CD8-positive, alpha-beta memory T cell (primary cell): ENCODE results near the gene PPP1R13B. TPM values are rescaled to one million over a fixed set of nuclear protein-coding genes. Genes with fewer than 3 reads are reported as not detected.
"Not testable (repeated sequence)": the region's sequence is repeated elsewhere in the genome, so short reads cannot be mapped to it uniquely, and the experiment has no call there.

ENCODE experiments used
- CTCF ChIA-PET: fragments of 350-600 bp; sonication (Branson Sonifier 250); formaldehyde crosslinking; loops from one replicate; lab custom pipeline; 2021; ENCODE audit warnings: antibody characterized with exemption; lab: Charles Lee
- POLR2A ChIA-PET: fragments of 350-600 bp; sonication (Branson Sonifier 250); formaldehyde crosslinking; loops from one replicate; lab custom pipeline; 2021; ENCODE audit warnings: antibody characterized with exemption; lab: Charles Lee
- DNase-seq, 5 donors: peaks; one replicate each; pipeline versions ENCODE4 v3.0.0 to v3.0.0-alpha.2; 2020 to 2022; ENCODE audit warnings: mixed read lengths in 1 of 5
- H3K27ac ChIP-seq: one replicate; pipeline ENCODE4 v1.7.0; 2013; ENCODE audit warnings: low read depth, mild to moderate bottlenecking, low read length, moderate library complexity
- H3K27me3 ChIP-seq: 2 replicates; pipeline ENCODE4 v1.7.0; 2013; ENCODE audit warnings: low read length, mild to moderate bottlenecking; ENCODE audit not compliant: insufficient read depth, poor library complexity, severe bottlenecking
- H3K36me3 ChIP-seq: 2 replicates; pipeline ENCODE4 v1.7.0; 2013; ENCODE audit warnings: mild to moderate bottlenecking, low read length, moderate library complexity; ENCODE audit not compliant: insufficient read depth
- H3K4me1 ChIP-seq: 2 replicates; pipeline ENCODE4 v1.7.0; 2013; ENCODE audit warnings: mild to moderate bottlenecking, low read length, moderate library complexity; ENCODE audit not compliant: insufficient read depth
- H3K4me3 ChIP-seq: 2 replicates; pipeline ENCODE4 v1.7.0; 2013; ENCODE audit warnings: mild to moderate bottlenecking, low read length
- H3K9me3 ChIP-seq: 2 replicates; pipeline ENCODE4 v1.7.0; 2013; ENCODE audit warnings: mild to moderate bottlenecking, low read length
- H3K27ac Mint-ChIP-seq, 8 donors: one replicate each; pipeline ENCODE4 v1.8.0; 2020 to 2021; ENCODE audit warnings: mixed read lengths in 8 of 8, mild to moderate bottlenecking in 6 of 8, inconsistent platforms in 3 of 8, moderate library complexity in 3 of 8
- H3K27me3 Mint-ChIP-seq, 2 donors: one replicate each; pipeline ENCODE4 v1.8.0; 2020 to 2021; ENCODE audit warnings: mixed read lengths in 2 of 2, mild to moderate bottlenecking in 1 of 2, moderate library complexity in 1 of 2
- H3K36me3 Mint-ChIP-seq, 3 donors: one replicate each; pipeline ENCODE4 v1.8.0; 2020 to 2021; ENCODE audit warnings: mixed read lengths in 3 of 3, inconsistent platforms in 1 of 3, mild to moderate bottlenecking in 1 of 3
- H3K4me1 Mint-ChIP-seq, 3 donors: one replicate each; pipeline ENCODE4 v1.8.0; 2020 to 2021; ENCODE audit warnings: mixed read lengths in 3 of 3, inconsistent platforms in 1 of 3, mild to moderate bottlenecking in 1 of 3
- H3K4me3 Mint-ChIP-seq, 7 donors: one replicate each; pipeline ENCODE4 v1.8.0; 2020 to 2021; ENCODE audit warnings: mixed read lengths in 7 of 7, mild to moderate bottlenecking in 6 of 7, moderate library complexity in 4 of 7, inconsistent platforms in 2 of 7
- H3K9me3 Mint-ChIP-seq, 5 donors: one replicate each; pipeline ENCODE4 v1.8.0; 2020 to 2022; ENCODE audit warnings: mixed read lengths in 5 of 5, mild to moderate bottlenecking in 3 of 5, moderate library complexity in 2 of 5, inconsistent platforms in 1 of 5
- polyA plus RNA-seq: library from polyadenylated mRNA; unstranded; fragments of 300-500 nt; fragmentation: Illumina TruSeq; gene quantifications from one replicate; pipeline ENCODE4 v1.2.3, GENCODE V29; 2021
- total RNA-seq, 2 experiments: library from RNA; stranded (reverse); gene quantifications; one replicate each; pipeline ENCODE4 v1.2.3, GENCODE V29; 2021

Gene PPP1R13B
- total and polyA plus RNA-seq, 3 experiments from 2014 or later, result 10.4 to 14.4 (median 14.0) TPM

DNA sequence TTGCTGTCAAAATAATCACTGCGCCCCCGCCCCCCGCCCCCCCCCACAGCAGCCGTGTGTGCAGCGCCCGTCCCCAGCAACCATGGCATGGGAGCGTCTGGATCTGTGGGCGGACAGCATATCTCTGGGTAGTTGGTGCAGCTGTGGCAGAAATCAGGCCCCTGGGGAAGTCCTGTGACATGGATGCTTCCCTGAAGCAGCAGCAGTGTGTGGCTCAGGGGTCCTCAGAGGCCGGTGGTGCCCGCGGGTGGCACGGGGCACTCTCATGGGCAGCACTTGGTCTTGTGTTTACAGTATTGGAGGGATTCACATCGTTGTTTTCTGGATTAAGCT is 151.3 kb downstream of the PPP1R13B start:
- Histone ChIP-seq H3K36me3 (peaks cover 20% of the 10 kb centered on the region), H3K27me3 (no peaks in the 10 kb centered on the region), H3K4me3 (no peak overlapping the region), H3K27ac (no peak overlapping the region), H3K4me1 (no peaks in the 10 kb centered on the region), H3K9me3 (no peaks in the 10 kb centered on the region)
- Mint-ChIP-seq H3K4me1 (peaks cover 3 to 9% (median 3%) of the 10 kb centered on the region in 3 donors), H3K4me3 (no peak overlapping the region), H3K36me3 (peaks cover 0 to 70% (median 0%) of the 10 kb centered on the region in 3 donors), H3K9me3 (no peaks in the 10 kb centered on the region), H3K27ac (peak overlapping the region in 4 of 8 donors; percentile 38 to 63 (median 56)), H3K27me3 (no peaks in the 10 kb centered on the region)
- CTCF ChIA-PET, result no interaction called here
- DNase-seq, result no peak
- POLR2A ChIA-PET, result interaction anchor here (0.8 kb wide), 1 partner anchor 111 kb away, joined by 8 read pairs; no protein-coding TSS in a partner anchor

DNA sequence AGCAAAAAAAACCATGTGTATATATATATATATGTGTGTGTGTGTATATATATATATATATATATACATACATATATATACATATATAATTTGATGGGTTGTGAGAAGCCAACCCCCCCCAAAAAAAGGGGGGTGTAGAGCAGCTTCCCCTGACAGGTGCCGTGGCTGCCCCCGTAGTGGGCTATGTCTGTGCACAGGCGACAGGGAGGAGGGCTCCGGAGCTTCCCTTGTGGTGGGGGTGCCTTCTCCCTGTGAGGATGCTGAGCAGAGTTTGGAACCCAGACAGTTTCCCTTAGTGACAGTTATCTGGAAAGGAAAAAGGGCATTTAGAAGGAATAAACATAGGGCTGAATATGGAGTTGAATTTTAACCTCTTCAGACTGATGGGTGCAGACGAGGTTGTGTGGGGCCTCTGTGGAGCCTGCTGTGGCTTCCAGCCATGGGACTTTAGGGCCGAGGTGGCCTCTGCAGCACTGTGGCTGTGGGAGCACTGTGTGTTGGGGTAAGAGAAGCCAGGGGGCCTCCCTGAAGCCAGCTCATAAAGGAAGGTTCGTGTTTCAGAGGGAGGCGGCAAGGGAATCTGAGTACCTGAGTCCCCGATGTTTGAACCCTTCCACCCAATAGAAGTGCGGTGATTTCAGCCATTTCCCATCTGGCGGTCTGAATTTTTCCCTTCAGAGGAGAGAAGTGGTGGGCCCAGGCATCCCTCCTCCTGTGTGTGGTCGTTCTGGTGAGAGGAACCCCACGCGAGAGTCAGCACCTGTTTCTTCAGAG is 151.9 kb downstream of the PPP1R13B start:
- no peaks in the 10 kb centered on the region for H3K9me3 ChIP-seq
- CTCF ChIA-PET, result interaction anchor here (1.0 kb wide), 1 partner anchor 8 kb away, joined by 4 read pairs; no protein-coding TSS in a partner anchor
- no peaks in the 10 kb centered on the region for H3K4me1 ChIP-seq
- H3K4me3 ChIP-seq, result no peak overlapping the region
- POLR2A ChIA-PET, result interaction anchor here (0.8 kb wide), 1 partner anchor 111 kb away, joined by 8 read pairs; no protein-coding TSS in a partner anchor
- H3K27me3 Mint-ChIP-seq, result no peaks in the 10 kb centered on the region
- peaks cover 20% of the 10 kb centered on the region for H3K36me3 ChIP-seq
- no peaks in the 10 kb centered on the region for H3K27me3 ChIP-seq
- no peak for DNase-seq
- peaks cover 0 to 71% (median 0%) of the 10 kb centered on the region in 3 donors for H3K36me3 Mint-ChIP-seq
- no peak overlapping the region for H3K27ac ChIP-seq
- no peak overlapping the region for H3K4me3 Mint-ChIP-seq
- no peaks in the 10 kb centered on the region for H3K9me3 Mint-ChIP-seq
- H3K4me1 Mint-ChIP-seq, result peaks cover 3 to 9% (median 3%) of the 10 kb centered on the region in 3 donors
- H3K27ac Mint-ChIP-seq, result peak overlapping the region in 3 of 8 donors; percentile 17 to 84 (median 62)

DNA sequence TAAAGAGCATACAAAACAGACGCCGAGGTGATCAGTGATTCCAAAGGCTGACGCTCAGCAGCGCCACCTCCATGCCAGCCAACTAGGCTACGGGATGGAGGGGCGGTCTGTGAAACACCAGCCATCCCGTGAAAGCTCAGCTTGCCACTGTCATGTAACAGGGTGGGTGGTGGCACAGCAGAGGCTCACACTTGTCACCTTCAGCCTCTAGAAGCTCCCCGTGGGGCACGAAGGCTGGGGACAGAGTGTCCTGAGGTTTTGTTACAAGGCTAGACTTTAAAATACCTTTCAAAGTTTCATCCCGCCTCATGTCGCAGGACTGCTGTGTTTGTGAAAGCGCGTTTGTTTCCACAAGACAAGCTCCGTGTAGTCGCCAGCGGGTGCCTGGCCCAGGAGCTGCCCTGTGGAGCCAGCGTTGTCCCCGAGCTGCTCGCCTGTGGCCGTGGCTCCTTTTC is 152.8 kb downstream of the PPP1R13B start:
- ChIA-PET CTCF (interaction anchor here (1.0 kb wide), 1 partner anchor 9 kb away, joined by 4 read pairs; no protein-coding TSS in a partner anchor), POLR2A (interaction anchor here (0.6 to 0.7 kb wide), 4 partner anchors 18 to 108 kb away, joined by 3 to 11 read pairs (median 4); no protein-coding TSS in a partner anchor)
- Histone ChIP-seq H3K27me3 (no peaks in the 10 kb centered on the region), H3K9me3 (no peaks in the 10 kb centered on the region), H3K4me3 (no peak overlapping the region), H3K36me3 (peaks cover 20% of the 10 kb centered on the region), H3K27ac (no peak overlapping the region), H3K4me1 (no peaks in the 10 kb centered on the region)
- peaks cover 0 to 72% (median under 1%) of the 10 kb centered on the region in 3 donors for H3K36me3 Mint-ChIP-seq
- H3K27me3 Mint-ChIP-seq, result no peaks in the 10 kb centered on the region
- H3K9me3 Mint-ChIP-seq, result no peaks in the 10 kb centered on the region
- no peak for DNase-seq
- no peak overlapping the region for H3K27ac Mint-ChIP-seq
- H3K4me1 Mint-ChIP-seq, result peaks cover 4 to 9% (median 5%) of the 10 kb centered on the region in 3 donors
- no peak overlapping the region for H3K4me3 Mint-ChIP-seq

DNA sequence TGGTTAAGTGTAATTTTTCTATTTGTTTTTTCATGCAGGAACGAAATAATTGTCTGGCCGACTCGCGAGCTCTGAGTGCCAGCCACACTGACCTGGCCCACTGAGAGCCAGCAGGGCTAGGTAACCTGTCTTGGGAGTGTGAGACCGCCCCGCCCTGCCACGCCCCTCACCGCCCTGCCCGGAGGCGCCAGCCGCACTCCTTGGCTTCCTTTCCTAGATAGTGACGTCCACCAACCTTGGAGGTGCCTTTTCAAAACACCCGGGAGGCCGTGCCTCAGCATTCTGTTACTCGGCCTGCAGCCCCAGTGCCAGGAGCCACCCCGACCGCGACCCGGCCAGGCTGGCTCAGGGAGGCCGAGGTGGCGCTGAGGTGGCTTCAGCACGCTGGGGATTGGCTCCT is 153.9 kb downstream of the PPP1R13B start:
- Mint-ChIP-seq H3K4me3 (no peak overlapping the region), H3K27me3 (no peaks in the 10 kb centered on the region), H3K4me1 (peaks cover 5 to 11% (median 9%) of the 10 kb centered on the region in 3 donors), H3K36me3 (peaks cover 0 to 77% (median 1%) of the 10 kb centered on the region in 3 donors), H3K9me3 (no peaks in the 10 kb centered on the region), H3K27ac (no peak overlapping the region)
- Histone ChIP-seq H3K4me3 (no peak overlapping the region), H3K9me3 (no peaks in the 10 kb centered on the region), H3K36me3 (peaks cover 20% of the 10 kb centered on the region), H3K27me3 (no peaks in the 10 kb centered on the region), H3K27ac (no peak overlapping the region), H3K4me1 (no peaks in the 10 kb centered on the region)
- CTCF ChIA-PET, result no interaction called here
- POLR2A ChIA-PET, result no interaction called here
- no peak for DNase-seq

DNA sequence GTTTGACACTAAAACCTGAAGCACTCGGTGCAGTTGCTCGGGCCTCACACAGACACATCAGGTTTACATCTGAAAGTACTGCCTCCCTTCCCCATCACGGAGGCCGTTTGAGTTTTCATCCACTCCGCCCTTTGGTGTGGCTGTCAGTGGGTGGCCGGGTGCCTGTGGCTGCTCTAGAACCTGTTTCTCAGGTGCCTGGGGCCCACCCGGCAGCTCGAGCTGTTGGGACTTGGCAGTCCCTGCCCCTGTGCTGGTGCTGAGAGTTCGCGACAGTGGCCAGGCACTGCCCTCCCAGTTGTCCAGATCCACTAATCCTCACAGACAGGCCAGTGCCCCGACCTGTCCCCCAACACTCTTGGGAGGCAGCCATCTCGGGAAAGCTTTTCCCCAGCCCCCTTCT is 154.5 kb downstream of the PPP1R13B start:
- Histone ChIP-seq H3K9me3 (no peaks in the 10 kb centered on the region), H3K36me3 (peaks cover 20% of the 10 kb centered on the region), H3K27ac (no peak overlapping the region), H3K4me3 (no peak overlapping the region), H3K4me1 (no peaks in the 10 kb centered on the region), H3K27me3 (no peaks in the 10 kb centered on the region)
- no peak for DNase-seq
- H3K27me3 Mint-ChIP-seq, result no peaks in the 10 kb centered on the region
- peaks cover 5 to 11% (median 9%) of the 10 kb centered on the region in 3 donors for H3K4me1 Mint-ChIP-seq
- no peak overlapping the region for H3K27ac Mint-ChIP-seq
- peaks cover 0 to 80% (median 1%) of the 10 kb centered on the region in 3 donors for H3K36me3 Mint-ChIP-seq
- ChIA-PET CTCF (no interaction called here), POLR2A (no interaction called here)
- H3K4me3 Mint-ChIP-seq, result no peak overlapping the region
- H3K9me3 Mint-ChIP-seq, result no peaks in the 10 kb centered on the region

DNA sequence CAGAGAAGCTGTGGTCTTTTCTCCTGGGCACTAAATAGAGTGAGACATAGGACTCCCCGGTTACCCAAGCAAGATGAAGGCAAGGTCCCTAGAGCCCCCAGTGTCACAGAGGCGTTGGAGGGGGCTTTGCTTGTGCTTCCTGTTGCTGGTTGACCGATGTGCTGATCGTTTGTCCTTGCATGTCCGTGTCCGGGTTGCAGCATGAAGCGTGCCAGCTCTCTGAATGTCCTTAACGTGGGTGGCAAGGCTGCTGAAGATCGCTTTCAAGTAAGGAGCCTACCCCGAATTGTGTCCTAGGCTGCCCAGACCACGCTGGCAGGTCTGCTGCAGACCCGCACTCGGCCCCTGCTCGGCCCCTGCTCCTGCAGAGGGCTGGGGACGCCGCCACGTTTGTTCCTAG is 155.2 kb downstream of the PPP1R13B start:
- Histone ChIP-seq H3K27ac (no peak overlapping the region), H3K36me3 (peaks cover 20% of the 10 kb centered on the region), H3K4me1 (no peaks in the 10 kb centered on the region), H3K9me3 (no peaks in the 10 kb centered on the region), H3K27me3 (no peaks in the 10 kb centered on the region), H3K4me3 (no peak overlapping the region)
- H3K9me3 Mint-ChIP-seq, result no peaks in the 10 kb centered on the region
- ChIA-PET POLR2A (no interaction called here), CTCF (interaction anchor here (1.6 kb wide), 1 partner anchor 209 kb away, joined by 3 read pairs; no protein-coding TSS in a partner anchor)
- H3K4me1 Mint-ChIP-seq, result peaks cover 5 to 8% (median 7%) of the 10 kb centered on the region in 3 donors
- peak overlapping the region in 1 of 8 donors; percentile 33 for H3K27ac Mint-ChIP-seq
- H3K27me3 Mint-ChIP-seq, result no peaks in the 10 kb centered on the region
- no peak overlapping the region for H3K4me3 Mint-ChIP-seq
- no peak for DNase-seq
- peaks cover 0 to 78% (median 1%) of the 10 kb centered on the region in 3 donors for H3K36me3 Mint-ChIP-seq

DNA sequence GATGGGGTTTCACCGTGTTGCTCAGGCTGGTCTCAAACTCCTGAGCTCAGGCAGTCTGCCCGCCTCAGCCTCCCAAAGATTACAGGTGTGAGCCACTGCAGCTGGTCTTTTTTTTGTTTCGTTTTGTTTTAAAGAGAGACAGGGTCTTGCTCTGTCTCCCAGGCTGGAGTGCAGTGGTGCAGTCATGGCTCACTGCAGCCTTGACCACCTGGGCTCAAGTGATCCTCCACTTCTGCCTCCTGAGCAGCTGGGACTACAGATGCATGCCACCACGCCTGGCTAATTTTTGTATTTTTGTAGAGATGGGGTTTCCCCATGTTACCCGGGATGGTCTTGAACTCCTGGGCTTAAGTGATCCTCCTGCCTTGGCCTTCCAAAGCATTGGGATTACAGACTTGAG is 155.7 kb downstream of the PPP1R13B start:
- H3K36me3 ChIP-seq, result peaks cover 24% of the 10 kb centered on the region
- CTCF ChIA-PET, result interaction anchor here (1.6 kb wide), 1 partner anchor 209 kb away, joined by 3 read pairs; no protein-coding TSS in a partner anchor
- H3K4me3 ChIP-seq, H3K9me3 Mint-ChIP-seq, DNase-seq, H3K4me1 Mint-ChIP-seq, H3K9me3 ChIP-seq, H3K27me3 ChIP-seq, H3K27ac ChIP-seq, H3K27me3 Mint-ChIP-seq, POLR2A ChIA-PET, H3K4me1 ChIP-seq: not testable (repeated sequence)
- Mint-ChIP-seq H3K4me3 (peak overlapping the region in 1 of 7 donors; percentile 27), H3K27ac (peak overlapping the region in 1 of 8 donors; percentile 33), H3K36me3 (peaks cover 0 to 78% (median 1%) of the 10 kb centered on the region in 3 donors)

DNA sequence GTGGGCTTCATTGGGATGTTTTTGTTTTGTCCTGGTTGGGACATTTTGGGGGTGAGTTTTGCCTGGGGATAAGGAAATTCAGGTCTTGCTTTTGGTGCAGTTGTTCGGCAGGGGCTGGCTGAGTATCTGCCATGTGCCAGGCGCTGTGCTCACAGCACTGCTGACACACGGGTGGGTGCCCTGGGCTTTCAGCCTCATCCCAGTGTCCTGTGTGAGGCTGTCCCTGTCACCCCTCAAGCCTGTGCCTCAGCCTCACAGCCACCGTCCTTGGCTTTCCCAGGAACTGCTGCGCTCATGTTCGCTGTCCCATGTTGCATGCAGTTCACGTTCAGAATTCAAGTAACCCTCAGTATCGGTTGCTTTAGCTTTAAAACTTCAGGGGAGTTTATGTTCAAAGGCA is 157.0 kb downstream of the PPP1R13B start:
- Histone ChIP-seq H3K27me3 (no peaks in the 10 kb centered on the region), H3K4me1 (no peaks in the 10 kb centered on the region), H3K4me3 (no peak overlapping the region), H3K36me3 (peaks cover 35% of the 10 kb centered on the region), H3K9me3 (no peaks in the 10 kb centered on the region), H3K27ac (no peak overlapping the region)
- no peak for DNase-seq
- CTCF ChIA-PET, result no interaction called here
- peaks cover 0 to 79% (median 3%) of the 10 kb centered on the region in 3 donors for H3K36me3 Mint-ChIP-seq
- H3K4me3 Mint-ChIP-seq, result no peak overlapping the region
- H3K9me3 Mint-ChIP-seq, result no peaks in the 10 kb centered on the region
- peak overlapping the region in 2 of 8 donors; percentile 18 to 33 for H3K27ac Mint-ChIP-seq
- H3K4me1 Mint-ChIP-seq, result peaks cover 2 to 6% (median 4%) of the 10 kb centered on the region in 3 donors
- POLR2A ChIA-PET, result no interaction called here
- no peaks in the 10 kb centered on the region for H3K27me3 Mint-ChIP-seq
